ENCODE measurements around the gene ADSL. TPM values are rescaled to one million over a fixed set of nuclear protein-coding genes. Genes with fewer than 3 reads are reported as not detected.

ADSL gene
- total and polyA plus RNA-seq, 8 donors: 17.0 to 167 (median 36.6) TPM

GRCh38 chr22:40323681-40324171, 22.6 kb upstream of the ADSL start:
- no peaks in the 10 kb centered on the region for H3K9me3 ChIP-seq
- 62 to 81% (median 75%) methylated on average over 8 of the region's 8 CpGs for WGBS, 5 donors
- no peak for TF ChIP-seq EP300 (IDR thresholded peaks at IDR 0.05)
- no peak for TF ChIP-seq POLR2A (IDR thresholded peaks at IDR 0.05)
- no peak for TF ChIP-seq POLR2AphosphoS5 (IDR thresholded peaks at IDR 0.05)
- no peak for TF ChIP-seq CTCF (IDR thresholded peaks at IDR 0.05)
- no peaks in the 10 kb centered on the region for H3K27me3 ChIP-seq
- intact Hi-C loops (cut with DNase I; ENCODE audit: low total_unique reads): no loop called here
- H3K36me3 ChIP-seq: peaks cover 33 to 77% (median 71%) of the 10 kb centered on the region in 4 donors
- H3K27ac ChIP-seq: peak overlapping the region; percentile 11 to 61 (median 41)
- no peak overlapping the region for H3K4me3 ChIP-seq
- peak in 1 of 2 donors; percentile 70 for DNase-seq
- peaks cover 0 to 19% (median 4%) of the 10 kb centered on the region in 4 donors for H3K4me1 ChIP-seq

- peaks cover 0 to 19% (median 4%) of the 10 kb centered on the region in 4 donors for H3K4me1 ChIP-seq
- no peak overlapping the region for H3K4me3 ChIP-seq
- TF ChIP-seq POLR2AphosphoS5 (IDR thresholded peaks at IDR 0.05) (peak in 1 of 3 donors; percentile 62), CTCF (IDR thresholded peaks at IDR 0.05) (no peak)
- H3K9me3 ChIP-seq: no peaks in the 10 kb centered on the region
- intact Hi-C loops (cut with DNase I; ENCODE audit: low total_unique reads): no loop called here
- H3K27ac ChIP-seq: peak overlapping the region; percentile 39 to 61 (median 53)
- peaks cover 33 to 74% (median 63%) of the 10 kb centered on the region in 4 donors for H3K36me3 ChIP-seq
- no peaks in the 10 kb centered on the region for H3K27me3 ChIP-seq
- peak; percentile 36 to 46 for DNase-seq
- 64 to 85% (median 75%) methylated on average over 19 of the region's 19 CpGs for WGBS, 5 donors
Measured at GRCh38 chr22:40324468-40325305, 21.6 kb upstream of the ADSL start.

GRCh38 chr22:40325315-40325714, 21.0 kb upstream of the ADSL start:
- no peak for DNase-seq
- H3K4me3 ChIP-seq: no peak overlapping the region
- peaks cover 0 to 19% (median 4%) of the 10 kb centered on the region in 4 donors for H3K4me1 ChIP-seq
- H3K27me3 ChIP-seq: no peaks in the 10 kb centered on the region
- H3K27ac ChIP-seq: peak overlapping the region; percentile 7 to 53 (median 27)
- WGBS, 5 donors: 87 to 100% (median 91%) methylated on average over 6 of the region's 6 CpGs
- TF ChIP-seq POLR2AphosphoS5 (IDR thresholded peaks at IDR 0.05) (no peak), EP300 (IDR thresholded peaks at IDR 0.05) (no peak), CTCF (IDR thresholded peaks at IDR 0.05) (no peak), POLR2A (IDR thresholded peaks at IDR 0.05) (no peak)
- intact Hi-C loops (cut with DNase I; ENCODE audit: low total_unique reads): no loop called here
- peaks cover 33 to 71% (median 59%) of the 10 kb centered on the region in 4 donors for H3K36me3 ChIP-seq
- no peaks in the 10 kb centered on the region for H3K9me3 ChIP-seq

GRCh38 chr22:40326905-40327735, 19.2 kb upstream of the ADSL start:
- WGBS, 5 donors: 55 to 61% (median 57%) methylated on average over 10 of the region's 10 CpGs
- DNase-seq: peak in 1 of 2 donors; percentile 48
- Histone ChIP-seq H3K27me3 (no peaks in the 10 kb centered on the region), H3K4me1 (peaks cover 0 to 19% (median 6%) of the 10 kb centered on the region in 4 donors), H3K9me3 (no peaks in the 10 kb centered on the region), H3K36me3 (peaks cover 17 to 59% (median 47%) of the 10 kb centered on the region in 4 donors), H3K27ac (peak overlapping the region in 3 of 5 donors; percentile 16 to 43 (median 25)), H3K4me3 (no peak overlapping the region)
- intact Hi-C loops (cut with DNase I; ENCODE audit: low total_unique reads): no loop called here
- TF ChIP-seq EP300 (IDR thresholded peaks at IDR 0.05): no peak
- no peak for TF ChIP-seq CTCF (IDR thresholded peaks at IDR 0.05)
- no peak for TF ChIP-seq POLR2A (IDR thresholded peaks at IDR 0.05)
- TF ChIP-seq POLR2AphosphoS5 (IDR thresholded peaks at IDR 0.05): no peak

All from stomach (tissue), 9 donors.